K562 treated with DMSO at 1 percent for 24 hours (cell line): ENCODE measurements around the gene KRTAP20-2. TPM values are rescaled to one million over a fixed set of nuclear protein-coding genes. Genes with fewer than 3 reads are reported as not detected.

Experiments
- total RNA-seq: library from RNA; unstranded; fragments of 300-600 nt; gene quantifications from 2 replicates; pipeline ENCODE4 v1.2.3, GENCODE V29; 2022; ENCODE audit warnings: low read depth; ENCODE audit not compliant: insufficient read depth

Gene KRTAP20-2
- total RNA-seq, result not detected in 2 replicates

GRCh38 chr21:30634906-30635305, at the start of gene KRTAP20-2:
Gene KRTAP20-2 (plus strand): TSS chr21:30635206. CDS start chr21:30635264, 58 bp downstream.

GRCh38 chr21:30590297-30590696, 44.7 kb upstream of the KRTAP20-2 start, which contains the start of gene KRTAP22-2:
Gene KRTAP22-2 (minus strand): TSS chr21:30590397.

GRCh38 chr21:30592140-30592539, 42.9 kb upstream of the KRTAP20-2 start, which contains the start of gene KRTAP6-3:
Gene KRTAP6-3 (plus strand): TSS chr21:30592440. CDS start chr21:30592446, 6 bp downstream.

GRCh38 chr21:30598802-30599201, 36.2 kb upstream of the KRTAP20-2 start, which contains the start of gene KRTAP6-2:
Gene KRTAP6-2 (minus strand): TSS chr21:30598902. CDS start chr21:30598874, 28 bp downstream.

GRCh38 chr21:30600787-30601186, 34.2 kb upstream of the KRTAP20-2 start, which contains the start of gene KRTAP22-1:
Gene KRTAP22-1 (plus strand): TSS chr21:30601087.

GRCh38 chr21:30613836-30614235, 21.2 kb upstream of the KRTAP20-2 start, which contains the start of gene KRTAP6-1:
Gene KRTAP6-1 (minus strand): TSS chr21:30613930. CDS start chr21:30613904, 26 bp downstream.

GRCh38 chr21:30616125-30616524, 18.9 kb upstream of the KRTAP20-2 start, which contains the start of gene KRTAP20-1:
Gene KRTAP20-1 (plus strand): TSS chr21:30616425. CDS start chr21:30616455, 30 bp downstream.

GRCh38 chr21:30620522-30620921, 14.5 kb upstream of the KRTAP20-2 start, which contains the start of gene KRTAP20-4:
Gene KRTAP20-4 (plus strand): TSS chr21:30620627.

GRCh38 chr21:30642564-30642963, 7.6 kb downstream of the KRTAP20-2 start, which contains the start of gene KRTAP20-3:
Gene KRTAP20-3 (plus strand): TSS chr21:30642864.

Other genes with a start within 250 kb of the KRTAP20-2 start
- not detected in 2 replicates for gene KRTAP13-1, start 239.2 kb upstream of the KRTAP20-2 start, total RNA-seq
- gene KRTAP13-3, start 209.3 kb upstream of the KRTAP20-2 start, total RNA-seq, result not detected in 2 replicates
- not detected in 2 replicates for gene KRTAP13-4, start 205.0 kb upstream of the KRTAP20-2 start, total RNA-seq
- not detected in 2 replicates for gene KRTAP15-1, start 194.9 kb upstream of the KRTAP20-2 start, total RNA-seq
- not detected in 2 replicates for gene KRTAP19-1, start 154.8 kb upstream of the KRTAP20-2 start, total RNA-seq
- not detected in 2 replicates for gene KRTAP19-2, start 147.8 kb upstream of the KRTAP20-2 start, total RNA-seq
- not detected in 2 replicates for gene KRTAP19-3, start 143.2 kb upstream of the KRTAP20-2 start, total RNA-seq
- not detected in 2 replicates for gene KRTAP19-4, start 138.0 kb upstream of the KRTAP20-2 start, total RNA-seq
- gene KRTAP19-5, start 133.1 kb upstream of the KRTAP20-2 start, total RNA-seq, result not detected in 2 replicates
- gene KRTAP19-6, start 93.3 kb upstream of the KRTAP20-2 start, total RNA-seq, result not detected in 2 replicates
- gene KRTAP19-7, start 73.9 kb upstream of the KRTAP20-2 start, total RNA-seq, result not detected in 2 replicates
- not detected in 2 replicates for gene KRTAP22-2, start 44.8 kb upstream of the KRTAP20-2 start, total RNA-seq
- gene KRTAP6-3, start 42.8 kb upstream of the KRTAP20-2 start, total RNA-seq, result not detected in 2 replicates
- not detected in 2 replicates for gene KRTAP6-2, start 36.3 kb upstream of the KRTAP20-2 start, total RNA-seq
- gene KRTAP22-1, start 34.1 kb upstream of the KRTAP20-2 start, total RNA-seq, result not detected in 2 replicates
- not detected in 2 replicates for gene KRTAP6-1, start 21.3 kb upstream of the KRTAP20-2 start, total RNA-seq
- gene KRTAP20-1, start 18.8 kb upstream of the KRTAP20-2 start, total RNA-seq, result not detected in 2 replicates
- gene KRTAP20-4, start 14.6 kb upstream of the KRTAP20-2 start, total RNA-seq, result not detected in 2 replicates
- gene KRTAP20-3, start 7.7 kb downstream of the KRTAP20-2 start, total RNA-seq, result not detected in 2 replicates
- not detected in 2 replicates for gene KRTAP21-3, start 83.6 kb downstream of the KRTAP20-2 start, total RNA-seq
- gene KRTAP21-2, start 112.1 kb downstream of the KRTAP20-2 start, total RNA-seq, result not detected in 2 replicates
- gene KRTAP21-1, start 120.2 kb downstream of the KRTAP20-2 start, total RNA-seq, result not detected in 2 replicates
- gene KRTAP8-1, start 178.1 kb downstream of the KRTAP20-2 start, total RNA-seq, result not detected in 2 replicates
- gene KRTAP7-1, start 194.6 kb downstream of the KRTAP20-2 start, total RNA-seq, result not detected in 2 replicates
- gene KRTAP11-1, start 246.4 kb downstream of the KRTAP20-2 start, total RNA-seq, result not detected in 2 replicates